ENCODE data around the gene SUN3. TPM values are rescaled to one million over a fixed set of nuclear protein-coding genes. Genes with fewer than 3 reads are reported as not detected.

SUN3 gene
- total RNA-seq, 2 donors from 2014 or later = not detected

- Mint-ChIP-seq H3K27ac (no peak overlapping the region), H3K4me1 (peaks cover 38% of the 10 kb centered on the region), H3K4me3 (no peak overlapping the region), H3K36me3 (ENCODE audit: low read depth) (no peaks in the 10 kb centered on the region), H3K27me3 (ENCODE audit: insufficient read depth) (peaks cover 1% of the 10 kb centered on the region), H3K9me3 (no peaks in the 10 kb centered on the region)
- TF ChIP-seq CTCF (conservative IDR thresholded peaks at IDR 0.05) = no peak
- H3K27ac ChIP-seq (ENCODE audit: low read depth, low read length) = no peak overlapping the region
- DNase-seq = no peak
- no peaks in the 10 kb centered on the region for H3K27me3 ChIP-seq (ENCODE audit: control insufficient read depth, insufficient read depth, low read length, poor library complexity, severe bottlenecking)
- H3K4me3 ChIP-seq (ENCODE audit: low read length) = no peak overlapping the region
- no peaks in the 10 kb centered on the region for H3K36me3 ChIP-seq (ENCODE audit: control insufficient read depth, insufficient read depth, low read length)
- 94 to 100% methylated on average over 4 to 7 of the region's 7 CpGs for WGBS, 2 experiments (ENCODE audit: insufficient coverage in 1 of 2, insufficient read length in 1 of 2)
- no peaks in the 10 kb centered on the region for H3K4me1 ChIP-seq (ENCODE audit: control insufficient read depth, insufficient read depth, low read length)
- H3K9ac ChIP-seq (ENCODE audit: extremely low read depth, low read length, poor library complexity, severe bottlenecking) = no peak overlapping the region
- H3K9me3 ChIP-seq (ENCODE audit: control insufficient read depth, low read length) = no peaks in the 10 kb centered on the region
These were observed 89.4 kb downstream of the SUN3 start for GRCh38 chr7:47939425-47940036.

GRCh38 chr7:47938574-47939165 is 90.2 kb downstream of the SUN3 start:
- Mint-ChIP-seq H3K36me3 (ENCODE audit: low read depth) (no peaks in the 10 kb centered on the region), H3K9me3 (no peaks in the 10 kb centered on the region), H3K27me3 (ENCODE audit: insufficient read depth) (peaks cover 1% of the 10 kb centered on the region), H3K4me3 (no peak overlapping the region), H3K4me1 (peaks cover 40% of the 10 kb centered on the region), H3K27ac (no peak overlapping the region)
- 83 to 92% methylated on average over 2 to 6 of the region's 6 CpGs for WGBS, 2 experiments (ENCODE audit: insufficient coverage in 1 of 2, insufficient read length in 1 of 2)
- H3K27ac ChIP-seq (ENCODE audit: low read depth, low read length) = no peak overlapping the region
- no peak overlapping the region for H3K4me3 ChIP-seq (ENCODE audit: low read length)
- DNase-seq = peak; percentile 55
- H3K9me3 ChIP-seq (ENCODE audit: control insufficient read depth, low read length) = no peaks in the 10 kb centered on the region
- H3K27me3 ChIP-seq (ENCODE audit: control insufficient read depth, insufficient read depth, low read length, poor library complexity, severe bottlenecking) = no peaks in the 10 kb centered on the region
- no peaks in the 10 kb centered on the region for H3K4me1 ChIP-seq (ENCODE audit: control insufficient read depth, insufficient read depth, low read length)
- no peak overlapping the region for H3K9ac ChIP-seq (ENCODE audit: extremely low read depth, low read length, poor library complexity, severe bottlenecking)
- H3K36me3 ChIP-seq (ENCODE audit: control insufficient read depth, insufficient read depth, low read length) = no peaks in the 10 kb centered on the region
- TF ChIP-seq CTCF (conservative IDR thresholded peaks at IDR 0.05) = peak; percentile 70

GRCh38 chr7:47937711-47938573 is 91.0 kb downstream of the SUN3 start:
- Mint-ChIP-seq H3K27me3 (ENCODE audit: insufficient read depth) (peaks cover 1% of the 10 kb centered on the region), H3K9me3 (no peaks in the 10 kb centered on the region), H3K4me1 (peaks cover 40% of the 10 kb centered on the region), H3K36me3 (ENCODE audit: low read depth) (no peaks in the 10 kb centered on the region), H3K4me3 (no peak overlapping the region), H3K27ac (peak overlapping the region; percentile 6)
- peak; percentile 18 for TF ChIP-seq CTCF (conservative IDR thresholded peaks at IDR 0.05)
- Histone ChIP-seq H3K27ac (ENCODE audit: low read depth, low read length) (no peak overlapping the region), H3K4me1 (ENCODE audit: control insufficient read depth, insufficient read depth, low read length) (no peaks in the 10 kb centered on the region), H3K4me3 (ENCODE audit: low read length) (no peak overlapping the region), H3K9ac (ENCODE audit: extremely low read depth, low read length, poor library complexity, severe bottlenecking) (no peak overlapping the region), H3K27me3 (ENCODE audit: control insufficient read depth, insufficient read depth, low read length, poor library complexity, severe bottlenecking) (no peaks in the 10 kb centered on the region), H3K9me3 (ENCODE audit: control insufficient read depth, low read length) (no peaks in the 10 kb centered on the region), H3K36me3 (ENCODE audit: control insufficient read depth, insufficient read depth, low read length) (no peaks in the 10 kb centered on the region)
- WGBS, 2 experiments (ENCODE audit: insufficient coverage in 1 of 2, insufficient read length in 1 of 2) = 90 to 97% methylated on average over 9 to 11 of the region's 11 CpGs
- peak; percentile 56 for DNase-seq

Other genes with a start within 250 kb of the SUN3 start
- under 1 TPM; 0.13 to 0.20 TPM for gene PKD1L1, start 80.6 kb downstream of the SUN3 start, total RNA-seq
- 10 to 100 TPM; 37.0 to 42.5 TPM for gene HUS1, start 49.5 kb downstream of the SUN3 start, total RNA-seq
- gene C7orf57, start 6.4 kb upstream of the SUN3 start, total RNA-seq = under 1 TPM in 1 of 2 donors, not detected in 1; 0.57 TPM
- gene UPP1, start 60.2 kb upstream of the SUN3 start, total RNA-seq = 10 to 100 TPM; 40.5 to 46.3 TPM
- under 1 TPM; 0.04 to 0.11 TPM for gene ABCA13, start 142.4 kb upstream of the SUN3 start, total RNA-seq